ENCODE results near the gene PATZ1.

- TF ChIP-seq EZH2 (IDR thresholded peaks at IDR 0.05; ENCODE audit: low read length, unreplicated experiment), result no peak
- TF ChIP-seq, protein P1, sequence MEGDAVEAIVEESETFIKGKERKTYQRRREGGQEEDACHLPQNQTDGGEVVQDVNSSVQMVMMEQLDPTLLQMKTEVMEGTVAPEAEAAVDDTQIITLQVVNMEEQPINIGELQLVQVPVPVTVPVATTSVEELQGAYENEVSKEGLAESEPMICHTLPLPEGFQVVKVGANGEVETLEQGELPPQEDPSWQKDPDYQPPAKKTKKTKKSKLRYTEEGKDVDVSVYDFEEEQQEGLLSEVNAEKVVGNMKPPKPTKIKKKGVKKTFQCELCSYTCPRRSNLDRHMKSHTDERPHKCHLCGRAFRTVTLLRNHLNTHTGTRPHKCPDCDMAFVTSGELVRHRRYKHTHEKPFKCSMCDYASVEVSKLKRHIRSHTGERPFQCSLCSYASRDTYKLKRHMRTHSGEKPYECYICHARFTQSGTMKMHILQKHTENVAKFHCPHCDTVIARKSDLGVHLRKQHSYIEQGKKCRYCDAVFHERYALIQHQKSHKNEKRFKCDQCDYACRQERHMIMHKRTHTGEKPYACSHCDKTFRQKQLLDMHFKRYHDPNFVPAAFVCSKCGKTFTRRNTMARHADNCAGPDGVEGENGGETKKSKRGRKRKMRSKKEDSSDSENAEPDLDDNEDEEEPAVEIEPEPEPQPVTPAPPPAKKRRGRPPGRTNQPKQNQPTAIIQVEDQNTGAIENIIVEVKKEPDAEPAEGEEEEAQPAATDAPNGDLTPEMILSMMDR (conservative IDR thresholded peaks at IDR 0.05; ENCODE audit: low read depth, low read length), result no peak
Observed at GRCh38 chr22:31279821-31280505, 66.2 kb downstream of the PATZ1 start.

Measured in PC-3 (cell line).